HG03558 (cell line): Measurements from ENCODE around the gene LSM2.

ENCODE experiments used
- ATAC-seq: cut with Tn5 transposase; IDR thresholded peaks from one replicate; pipeline ENCODE4 v1.9.1; 2021; ENCODE audit warnings: moderate number of reproducible peaks; ENCODE audit not compliant: unreplicated experiment; ENCODE audit errors: extremely low read depth

The LSM2 gene

DNA sequence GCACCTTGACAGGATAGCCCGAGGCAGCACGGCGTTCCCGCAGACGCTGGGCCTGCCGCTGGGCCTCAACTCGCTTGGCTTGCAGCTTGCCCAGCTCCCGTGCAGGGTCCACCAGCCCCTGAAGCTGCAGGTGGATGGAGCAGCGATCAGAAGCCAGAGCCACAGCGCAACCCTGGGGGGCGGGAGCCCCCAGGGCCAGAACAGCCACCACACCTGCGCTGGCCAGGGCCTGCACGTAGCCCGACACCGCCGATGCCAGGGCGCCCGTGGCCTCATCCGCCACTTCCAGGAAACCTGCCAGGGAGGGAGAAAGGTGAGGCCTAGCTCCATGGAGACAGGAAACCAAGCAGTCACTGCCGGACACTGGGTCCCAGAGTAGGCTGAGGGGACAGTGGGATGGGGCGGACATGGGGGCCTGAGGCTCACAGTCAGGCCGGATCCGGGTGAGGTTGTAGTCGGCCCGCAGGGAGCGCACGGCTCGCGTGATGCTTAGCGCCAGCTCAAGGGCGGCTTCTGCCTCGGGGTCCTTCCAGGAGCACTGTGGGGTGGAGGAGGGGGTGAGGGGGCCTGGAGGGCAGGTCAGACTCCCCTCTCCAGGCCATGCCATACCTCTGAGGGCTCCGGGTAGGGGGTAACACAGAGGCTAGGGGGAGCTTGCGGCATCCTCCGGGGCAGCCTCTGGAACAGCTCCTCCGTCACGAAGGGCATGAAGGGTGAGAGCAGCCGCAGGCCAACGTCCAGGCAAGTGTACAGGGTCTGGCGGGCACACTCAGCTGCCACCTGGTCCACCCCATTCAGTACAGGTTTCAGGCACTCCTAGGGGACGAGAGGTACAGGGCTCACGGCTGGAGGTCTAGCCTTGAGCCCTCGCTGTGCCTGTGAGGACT is 27.5 kb downstream of the LSM2 start:
- no peak for ATAC-seq

DNA sequence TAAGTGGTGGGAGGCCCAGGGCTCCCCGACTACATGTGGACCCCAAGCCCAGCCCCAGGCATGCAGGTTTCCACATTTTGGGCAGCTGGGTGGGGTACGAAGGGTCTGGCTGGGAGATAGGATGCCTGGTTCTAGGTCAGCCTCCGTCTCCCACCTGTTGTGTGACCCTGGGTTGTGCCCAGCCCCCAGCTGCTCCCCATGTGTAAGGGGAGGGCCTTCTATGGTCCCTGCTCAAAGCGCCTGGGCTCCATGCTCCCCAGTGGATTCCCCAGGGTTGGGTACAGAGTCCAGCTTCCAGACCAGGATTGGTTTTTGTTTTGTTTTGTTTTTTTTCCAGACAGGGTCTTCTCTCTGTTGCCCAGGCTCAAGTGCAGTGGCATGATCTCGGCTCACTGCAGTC is 28.6 kb downstream of the LSM2 start:
- no peak for ATAC-seq

DNA sequence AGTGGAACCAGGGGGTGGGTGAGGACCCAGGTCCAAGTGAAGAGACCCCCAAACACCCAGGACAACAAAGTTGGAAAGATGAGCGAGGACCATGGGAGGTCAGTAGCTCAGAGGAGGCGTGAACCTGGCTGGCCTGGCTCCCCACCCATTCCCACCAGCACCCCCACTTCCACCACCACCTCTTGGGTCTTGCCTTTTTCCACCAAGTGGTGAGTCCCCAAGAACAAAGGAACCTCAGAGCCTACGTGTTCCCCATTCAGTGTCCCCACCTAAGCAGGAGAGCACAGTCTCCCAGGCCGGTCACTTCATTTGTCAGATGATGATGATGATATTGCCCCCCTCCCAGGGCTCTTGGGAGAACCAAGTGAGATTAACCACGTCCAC is 29.1 kb downstream of the LSM2 start:
- ATAC-seq, result no peak

DNA sequence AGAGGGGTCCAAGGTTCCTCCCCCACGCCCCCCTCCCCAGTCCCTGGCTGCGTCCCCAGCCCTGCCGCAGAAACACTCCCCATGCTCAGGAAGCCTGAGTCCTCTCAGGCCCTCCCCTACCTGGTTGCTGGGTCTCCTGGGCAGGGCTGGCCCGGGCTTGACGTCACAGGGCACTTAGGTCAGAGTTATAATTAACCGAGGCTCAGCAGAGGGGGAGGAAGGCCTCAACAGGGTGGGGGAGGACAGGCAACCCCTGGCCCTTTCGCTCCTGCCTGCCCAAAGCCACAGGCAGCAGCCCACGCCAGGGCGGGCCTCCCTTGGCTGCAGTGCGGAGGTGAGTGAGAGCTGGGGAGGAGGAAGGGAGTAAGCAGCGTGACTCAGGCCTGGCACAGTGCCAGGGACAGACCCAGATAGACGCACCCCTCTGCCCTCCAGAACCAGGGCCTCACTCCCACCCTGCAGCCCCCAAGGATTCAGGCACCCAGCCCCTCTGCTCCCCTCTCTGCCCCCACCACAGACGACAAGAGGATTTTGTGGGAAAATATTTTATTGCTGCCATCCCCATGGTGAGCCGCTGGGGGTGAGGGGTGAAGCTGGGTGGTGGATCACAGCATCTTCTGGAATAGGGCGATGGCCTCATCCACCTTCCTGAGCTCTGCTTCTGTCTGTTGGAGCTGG is 29.6 kb downstream of the LSM2 start, which contains the start of gene VWA7:
Gene VWA7 (minus strand): TSS at position 340 of the 678 bp plus-strand sequence. CDS start 549 bp downstream, outside the sequence.
- ATAC-seq, result peak; percentile 34

DNA sequence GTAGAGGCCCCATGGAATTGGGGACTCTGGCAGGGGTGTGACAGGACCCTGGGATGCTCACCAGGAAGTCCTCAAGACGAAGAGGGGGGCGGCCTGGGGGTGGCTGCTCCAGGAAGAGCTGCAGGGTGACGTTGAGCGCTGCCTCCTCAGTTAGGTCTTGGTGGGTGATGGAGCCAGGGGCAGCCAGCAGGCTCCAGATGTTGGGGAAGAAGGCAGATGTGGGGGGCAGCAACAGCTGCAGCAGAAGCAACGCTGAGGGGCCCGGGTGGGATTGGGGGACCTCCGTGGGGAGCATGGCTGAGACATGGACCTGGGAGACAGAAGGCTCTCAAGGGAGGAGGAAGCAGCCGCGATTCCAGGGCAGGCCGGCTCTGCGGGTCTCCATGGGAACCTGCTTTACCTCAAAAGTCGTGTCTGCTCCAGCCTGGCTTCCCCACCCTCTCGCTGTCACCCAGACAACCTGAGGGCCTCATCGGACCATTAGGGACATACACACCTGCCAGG is 30.2 kb downstream of the LSM2 start:
- ATAC-seq, result no peak

DNA sequence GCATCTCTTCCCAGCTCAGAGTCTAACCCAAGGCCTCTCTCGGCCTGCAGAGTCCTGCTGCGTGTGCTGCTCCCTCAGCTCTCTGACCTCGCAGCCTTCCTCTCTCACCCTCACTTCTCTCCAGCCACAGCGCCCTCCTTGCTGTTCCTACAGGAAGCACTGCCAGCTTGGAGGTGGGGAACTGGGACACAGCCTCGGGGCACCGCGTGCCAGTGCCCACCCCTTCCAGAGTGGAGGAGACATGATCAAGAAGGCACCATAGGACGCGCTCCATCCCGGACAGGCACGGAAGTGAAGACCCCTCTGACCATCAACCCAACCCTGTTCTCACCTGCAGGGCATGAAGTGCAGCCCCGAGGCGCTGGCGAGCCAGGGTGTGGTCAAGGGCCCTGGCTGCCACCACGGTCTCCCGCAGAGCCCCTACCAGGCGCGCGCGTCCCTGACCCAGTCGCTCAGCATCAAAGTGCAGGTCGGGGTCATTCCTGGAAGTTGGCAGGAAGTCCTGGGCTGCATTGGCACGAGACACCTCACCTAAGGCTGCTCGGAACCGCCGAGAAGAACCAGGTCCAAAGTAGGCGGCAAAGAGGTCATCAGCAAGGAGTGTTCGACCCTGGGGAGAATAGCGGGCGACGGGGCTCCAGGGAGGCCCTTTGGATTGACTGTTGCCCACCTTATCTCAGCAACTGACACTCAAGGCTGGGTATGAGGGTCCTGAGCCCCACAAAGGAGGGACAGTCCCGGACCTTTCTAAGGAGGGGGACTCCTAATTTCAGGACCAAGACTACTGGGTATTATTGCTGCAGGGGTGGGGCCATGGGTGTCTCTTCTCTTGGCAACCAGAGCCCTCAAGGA is 30.9 kb downstream of the LSM2 start:
- no peak for ATAC-seq

DNA sequence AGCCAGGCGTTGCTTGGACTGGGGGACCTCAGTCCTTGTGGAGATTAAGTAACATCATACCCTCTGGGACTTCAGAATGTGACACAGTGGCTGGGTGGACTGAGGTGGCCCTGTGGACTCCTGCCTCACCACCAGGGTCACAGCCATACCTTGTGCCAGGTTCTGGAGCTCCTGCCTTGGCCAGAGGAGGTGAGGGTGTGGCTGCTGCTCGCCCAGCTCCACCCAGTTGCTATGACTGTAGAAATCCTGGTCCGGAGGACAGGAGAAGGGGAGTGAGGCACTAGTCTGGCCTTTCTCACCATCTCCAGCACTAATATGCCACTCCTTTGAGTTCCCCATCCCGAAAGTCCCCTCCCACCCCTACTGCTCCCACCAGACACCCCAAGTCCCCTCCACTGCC is 31.6 kb downstream of the LSM2 start:
- no peak for ATAC-seq

DNA sequence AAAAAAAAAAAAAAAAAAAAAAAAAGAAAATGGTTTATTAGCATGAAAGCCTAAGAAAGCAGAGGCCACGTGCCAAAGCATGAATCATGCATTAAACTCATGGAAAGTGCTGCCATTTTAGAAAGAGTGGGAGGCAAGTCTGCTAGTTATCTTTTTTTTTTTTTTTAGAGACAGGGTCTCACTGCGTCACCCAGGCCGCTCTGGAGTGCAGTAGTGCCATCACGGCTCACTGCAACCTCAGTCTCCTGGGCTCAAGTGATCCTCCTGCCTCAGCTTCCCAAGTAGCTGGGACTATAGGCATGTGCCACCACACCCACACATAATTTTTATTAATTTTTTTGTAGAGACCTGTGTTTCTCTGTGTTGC is 34.8 kb downstream of the LSM2 start:
- ATAC-seq, result no peak

DNA sequence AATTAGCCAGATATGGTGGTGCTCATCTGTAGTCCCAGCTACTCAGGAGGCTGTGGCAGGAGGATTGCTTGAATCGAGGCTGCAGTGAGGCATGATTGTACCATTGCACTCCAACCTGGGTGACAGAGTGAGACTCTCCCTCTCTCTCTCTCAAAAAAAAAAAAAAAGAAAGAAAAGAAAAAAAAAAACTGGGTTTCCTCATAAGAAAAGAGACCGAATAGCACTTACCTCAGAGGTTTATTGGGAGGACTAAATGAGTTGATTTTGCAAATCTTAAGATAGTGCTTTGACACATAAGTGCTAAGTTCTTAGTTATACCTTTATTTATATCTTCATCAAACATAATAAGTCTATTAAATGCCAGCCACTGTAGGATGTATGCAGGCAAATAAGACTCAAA is 35.9 kb downstream of the LSM2 start:
- ATAC-seq, result no peak

DNA sequence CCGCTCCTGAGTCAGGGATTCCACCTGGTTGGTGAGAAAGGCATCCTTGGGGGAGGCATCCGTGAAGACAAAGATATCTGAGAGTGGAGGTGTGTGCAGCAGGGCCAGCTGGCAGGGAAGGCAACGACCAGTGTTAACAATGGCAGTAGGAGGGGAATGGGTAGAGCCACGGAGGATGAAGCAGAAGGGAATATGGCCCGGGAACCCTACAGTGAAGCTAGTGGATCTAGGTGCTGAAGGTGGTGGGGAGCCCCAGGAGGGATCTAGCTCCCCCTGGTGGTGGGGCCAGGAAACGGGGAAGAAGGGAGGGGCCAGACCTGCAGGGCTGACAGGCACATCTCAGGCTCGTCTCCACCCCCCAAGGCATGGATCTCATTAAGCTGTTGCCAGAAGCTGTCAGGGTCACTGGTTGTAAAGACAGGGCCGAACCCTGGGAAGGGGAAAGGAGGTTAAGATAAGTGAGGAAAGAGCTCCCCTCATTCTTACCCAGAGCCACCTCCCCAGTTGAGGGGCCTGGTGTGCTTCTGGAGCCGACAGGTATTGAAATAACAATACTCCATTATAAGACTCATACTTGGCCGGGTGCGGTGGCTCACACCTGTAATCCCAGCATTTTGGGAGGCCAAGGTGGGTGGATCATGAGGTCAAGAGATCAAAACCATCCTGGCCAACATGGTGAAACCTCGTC is 36.9 kb downstream of the LSM2 start:
- ATAC-seq, result no peak

DNA sequence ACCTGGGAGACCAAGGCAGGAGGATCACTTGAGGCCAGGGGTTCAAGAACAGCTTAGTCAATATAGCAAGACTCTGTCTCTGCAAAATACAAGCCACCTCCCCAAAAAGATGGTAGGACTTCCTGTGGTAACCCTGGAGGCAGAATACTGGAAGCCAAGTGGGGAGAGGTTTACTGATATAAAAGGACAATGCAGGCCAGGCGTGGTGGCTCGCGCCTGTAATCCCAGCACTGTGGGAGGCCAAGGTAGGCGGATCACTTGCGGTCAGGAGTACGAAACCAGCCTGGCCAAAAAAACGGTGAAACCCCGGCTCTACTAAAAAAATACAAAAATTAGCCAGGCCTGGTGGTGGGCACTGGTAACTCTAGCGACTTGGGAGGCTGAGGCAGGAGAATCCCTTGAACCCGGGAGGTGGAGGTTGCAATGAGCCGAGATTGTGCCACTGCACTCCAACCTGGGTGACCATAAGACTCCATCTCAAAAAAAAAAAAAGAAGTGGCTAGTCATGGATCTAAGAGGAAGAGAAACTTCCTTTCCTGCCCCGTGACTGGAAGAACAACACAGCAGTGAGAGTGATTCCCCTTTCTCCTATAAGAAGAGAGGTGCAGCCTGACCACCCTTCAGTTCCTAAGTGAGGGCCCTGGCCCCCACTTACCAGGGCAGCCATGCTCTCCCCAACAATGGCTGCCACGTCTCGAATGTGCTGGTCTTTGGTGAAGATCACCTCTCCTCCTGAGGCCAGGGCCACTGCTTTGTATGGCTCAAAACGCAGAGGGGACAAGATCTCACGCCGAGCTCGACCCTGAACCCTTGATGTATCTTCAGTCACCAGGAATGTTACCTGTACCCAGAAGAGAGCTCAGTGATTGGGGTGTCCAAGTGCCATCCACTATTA is 38.2 kb downstream of the LSM2 start:
- ATAC-seq, result no peak

DNA sequence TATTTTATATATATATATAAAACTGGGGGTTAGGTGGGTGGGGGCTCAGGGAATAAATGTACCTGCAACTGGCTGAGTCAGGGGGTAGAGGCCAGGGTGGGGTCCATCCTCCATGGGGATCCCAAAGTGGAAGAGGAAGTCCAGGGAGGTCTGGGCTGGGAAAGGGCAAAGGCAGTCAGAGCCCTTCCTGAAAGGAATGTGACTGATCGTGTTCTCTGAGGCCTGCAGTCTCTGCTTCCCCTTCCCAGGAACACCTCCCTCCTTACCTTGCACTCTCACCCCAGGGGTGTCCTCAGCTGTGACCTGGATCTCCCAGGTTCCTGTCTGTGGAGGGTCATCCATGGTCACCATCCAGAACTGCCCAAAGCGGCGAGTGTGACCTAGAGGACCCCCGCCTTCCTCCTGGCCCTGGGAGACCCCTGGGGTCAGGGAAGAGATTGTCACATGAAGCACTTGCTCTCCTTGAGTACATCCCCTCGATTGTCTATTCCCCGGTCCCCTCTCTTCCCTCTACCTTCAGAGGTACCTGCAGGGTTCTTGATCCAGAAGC is 39.6 kb downstream of the LSM2 start:
- no peak for ATAC-seq

DNA sequence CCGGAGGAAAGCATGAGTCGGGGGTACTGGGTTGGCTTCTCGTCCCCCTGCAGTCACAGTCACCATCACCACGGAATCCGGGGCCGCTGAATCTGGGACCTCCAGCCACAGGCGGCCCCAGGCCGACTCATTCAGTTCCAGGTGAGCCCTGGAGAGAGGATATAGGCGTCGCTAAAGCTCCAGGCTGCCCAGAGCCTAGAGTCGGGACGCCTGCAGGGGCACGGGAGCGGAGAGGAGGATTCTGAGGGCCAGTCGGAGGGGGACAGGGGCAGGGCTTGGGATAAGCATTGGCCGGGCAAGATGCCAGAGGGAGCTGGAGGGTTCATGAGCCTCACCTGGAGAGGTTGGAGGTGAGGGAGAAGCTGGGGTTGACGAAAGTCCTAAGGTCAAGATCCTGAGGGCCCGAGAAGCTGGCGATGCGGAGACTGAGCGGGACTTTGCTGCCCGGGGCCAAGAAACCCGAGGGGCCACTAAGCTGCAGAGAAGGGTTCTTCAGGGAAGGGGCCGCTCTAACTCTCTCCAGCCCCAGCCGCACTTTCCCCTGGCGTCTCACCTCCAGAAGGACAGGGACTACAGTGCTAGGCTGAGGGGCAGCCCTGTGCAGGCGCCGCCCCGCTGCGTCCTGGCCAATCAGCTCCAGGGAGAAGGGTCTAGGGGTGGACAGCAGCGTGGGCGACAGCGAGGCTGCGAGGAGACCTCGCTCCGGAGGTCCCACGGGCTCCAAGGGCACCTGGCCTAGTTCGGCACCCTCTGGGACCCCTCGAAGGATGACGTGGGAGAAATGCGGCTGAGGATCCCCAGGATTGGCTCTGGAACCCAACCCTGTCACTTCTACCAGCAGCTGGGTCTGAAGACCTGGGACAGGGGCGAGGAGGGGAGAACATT is 40.6 kb downstream of the LSM2 start:
- ATAC-seq, result no peak

DNA sequence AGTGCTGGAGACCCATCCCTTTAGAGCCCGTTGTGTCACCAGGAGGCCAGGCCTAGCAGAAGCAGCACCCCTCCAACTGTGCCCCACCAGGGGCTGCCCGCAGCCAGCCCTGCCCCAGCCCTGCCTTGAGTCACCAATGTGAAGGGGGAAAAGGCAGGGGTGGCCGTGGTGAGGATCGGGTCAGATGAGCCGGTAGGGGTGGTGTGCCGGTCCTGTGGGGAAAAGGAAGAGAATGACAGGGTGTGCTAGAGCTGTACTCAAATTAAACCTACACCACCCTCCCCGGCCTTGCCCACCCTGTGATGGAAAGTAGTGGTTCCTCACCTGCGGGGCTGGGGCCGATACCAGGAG is 41.2 kb downstream of the LSM2 start:
- ATAC-seq, result no peak

DNA sequence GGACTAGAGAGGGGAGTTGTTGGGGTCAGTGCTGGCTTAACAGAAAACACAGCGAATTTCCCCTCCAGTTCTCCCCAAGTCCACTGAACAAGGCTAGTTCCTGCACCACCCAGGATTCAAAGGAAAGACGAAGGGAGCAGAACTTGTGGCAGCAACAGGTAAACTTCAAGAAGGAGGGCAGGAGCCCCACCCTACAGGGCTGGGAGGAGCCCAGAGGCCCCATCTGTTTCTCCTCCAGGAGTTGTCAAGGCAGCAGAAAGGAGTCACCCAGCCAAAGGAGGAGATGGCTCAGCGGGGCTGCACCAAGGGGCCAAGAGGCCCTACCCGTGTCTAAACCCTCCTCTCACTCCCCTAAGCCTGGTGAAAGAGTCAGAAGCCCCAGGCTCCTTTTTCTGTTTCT is 42.6 kb downstream of the LSM2 start:
- ATAC-seq, result no peak

DNA sequence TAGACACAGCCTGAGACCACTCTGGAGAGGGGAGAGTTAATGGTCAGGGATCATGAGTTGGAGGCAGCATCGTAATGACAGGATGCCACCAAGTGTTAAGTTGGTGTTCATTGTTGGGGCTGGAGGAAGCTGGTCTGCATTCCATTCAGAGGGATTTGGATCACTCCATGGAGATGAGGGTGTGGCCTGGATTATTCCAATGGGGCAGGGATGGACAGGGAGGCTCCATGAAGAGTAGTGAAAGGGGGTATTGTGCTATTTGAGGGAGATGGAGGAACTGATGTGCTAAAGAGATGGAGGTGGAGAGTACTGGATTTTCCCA is 43.2 kb downstream of the LSM2 start:
- no peak for ATAC-seq

DNA sequence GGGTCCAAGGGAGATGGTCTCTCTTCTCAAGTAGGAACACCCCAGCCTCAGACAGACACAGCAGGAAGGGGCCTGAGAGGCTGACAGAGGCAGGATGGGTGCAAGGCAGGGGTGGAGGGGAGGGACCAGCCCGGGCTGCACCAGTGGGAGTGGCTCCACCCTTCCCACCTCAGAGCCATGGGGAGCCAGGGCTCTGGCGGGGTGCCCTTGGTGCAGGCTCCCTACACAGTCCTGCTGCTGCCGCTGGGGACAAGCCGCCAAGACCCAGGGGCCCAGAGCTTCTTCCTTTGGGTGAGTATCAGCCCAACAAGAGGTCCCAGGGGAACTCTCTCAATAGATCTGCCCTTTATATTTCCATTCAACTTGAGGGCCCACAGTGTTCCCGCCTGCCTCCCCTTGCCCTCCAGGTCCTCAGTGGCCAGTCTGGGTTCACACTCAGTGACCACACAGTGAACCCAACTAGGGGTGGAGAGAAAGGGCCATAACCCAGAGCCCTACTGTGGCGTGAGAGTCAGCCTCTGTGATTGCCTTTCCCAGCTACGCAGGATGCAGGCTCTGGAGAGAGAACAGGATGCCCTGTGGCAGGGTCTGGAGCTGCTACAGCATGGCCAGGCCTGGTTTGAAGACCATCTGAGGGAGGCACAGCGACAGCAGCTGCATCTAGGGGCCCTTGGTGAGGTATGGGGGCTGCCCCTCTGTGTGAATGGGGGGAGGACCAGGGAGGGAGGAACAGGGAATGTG is 43.7 kb downstream of the LSM2 start:
- no peak for ATAC-seq
